ENCODE data around the gene METTL3.

The METTL3 gene

GRCh38 chr14:21509432-21510143, 1.6 kb downstream of the METTL3 start:
- Mint-ChIP-seq H3K27ac (peak overlapping the region; percentile 95), H3K4me3 (peak overlapping the region; percentile 97), H3K9me3 (no peaks in the 10 kb centered on the region), H3K4me1 (peaks cover 44% of the 10 kb centered on the region), H3K27me3 (no peaks in the 10 kb centered on the region), H3K36me3 (peaks cover 11% of the 10 kb centered on the region)
- ATAC-seq: no peak

GRCh38 chr14:21506557-21506956, 4.6 kb downstream of the METTL3 start:
- no peak overlapping the region for H3K27ac Mint-ChIP-seq
- no peaks in the 10 kb centered on the region for H3K27me3 Mint-ChIP-seq
- peaks cover 51% of the 10 kb centered on the region for H3K4me1 Mint-ChIP-seq
- H3K4me3 Mint-ChIP-seq: no peak overlapping the region
- peaks cover 29% of the 10 kb centered on the region for H3K36me3 Mint-ChIP-seq
- H3K9me3 Mint-ChIP-seq: no peaks in the 10 kb centered on the region
- ATAC-seq: no peak

GRCh38 chr14:21505012-21505553, 6.1 kb downstream of the METTL3 start:
- Mint-ChIP-seq H3K4me1 (peaks cover 46% of the 10 kb centered on the region), H3K27ac (peak overlapping the region; percentile 19), H3K36me3 (peaks cover 42% of the 10 kb centered on the region), H3K9me3 (no peaks in the 10 kb centered on the region), H3K27me3 (no peaks in the 10 kb centered on the region), H3K4me3 (no peak overlapping the region)
- ATAC-seq: no peak

GRCh38 chr14:21503376-21503775, 7.8 kb downstream of the METTL3 start:
- no peak for ATAC-seq
- Mint-ChIP-seq H3K27me3 (no peaks in the 10 kb centered on the region), H3K27ac (peak overlapping the region; percentile 35), H3K4me1 (peaks cover 28% of the 10 kb centered on the region), H3K4me3 (no peak overlapping the region), H3K36me3 (peaks cover 52% of the 10 kb centered on the region), H3K9me3 (no peaks in the 10 kb centered on the region)

- H3K4me3 Mint-ChIP-seq: no peak overlapping the region
- H3K9me3 Mint-ChIP-seq: no peaks in the 10 kb centered on the region
- peaks cover 42% of the 10 kb centered on the region for H3K36me3 Mint-ChIP-seq
- no peaks in the 10 kb centered on the region for H3K27me3 Mint-ChIP-seq
- no peak for ATAC-seq
- no peak overlapping the region for H3K27ac Mint-ChIP-seq
- H3K4me1 Mint-ChIP-seq: peaks cover 16% of the 10 kb centered on the region
These were observed 9.6 kb downstream of the METTL3 start for GRCh38 chr14:21501568-21501967.

- Mint-ChIP-seq H3K27ac (no peak overlapping the region), H3K27me3 (no peaks in the 10 kb centered on the region), H3K36me3 (peaks cover 48% of the 10 kb centered on the region), H3K4me3 (no peak overlapping the region), H3K9me3 (no peaks in the 10 kb centered on the region), H3K4me1 (peaks cover 6% of the 10 kb centered on the region)
- ATAC-seq: peak; percentile 41
These were observed 12.3 kb downstream of the METTL3 start for GRCh38 chr14:21498540-21499526.

GRCh38 chr14:21496453-21496852, 14.7 kb downstream of the METTL3 start:
- no peak for ATAC-seq
- H3K36me3 Mint-ChIP-seq: peaks cover 45% of the 10 kb centered on the region
- no peak overlapping the region for H3K27ac Mint-ChIP-seq
- no peak overlapping the region for H3K4me3 Mint-ChIP-seq
- H3K9me3 Mint-ChIP-seq: no peaks in the 10 kb centered on the region
- H3K27me3 Mint-ChIP-seq: no peaks in the 10 kb centered on the region
- H3K4me1 Mint-ChIP-seq: no peaks in the 10 kb centered on the region

- peaks cover 44% of the 10 kb centered on the region for H3K36me3 Mint-ChIP-seq
- no peak overlapping the region for H3K27ac Mint-ChIP-seq
These were observed 16.0 kb downstream of the METTL3 start for GRCh38 chr14:21494902-21495762.

GRCh38 chr14:21486640-21487087, 24.5 kb downstream of the METTL3 start:
- H3K27ac Mint-ChIP-seq: no peak overlapping the region
- ATAC-seq: no peak

More at GRCh38 chr14:21494902-21495762, 16.0 kb downstream of the METTL3 start:
- Mint-ChIP-seq H3K27me3 (no peaks in the 10 kb centered on the region), H3K4me3 (no peak overlapping the region), H3K9me3 (no peaks in the 10 kb centered on the region), H3K4me1 (no peaks in the 10 kb centered on the region)
- ATAC-seq: no peak

GRCh38 chr14:21476925-21477681, 34.0 kb downstream of the METTL3 start, which contains the start of the genes RAB2B and TOX4:
Gene RAB2B (minus strand): TSS chr14:21476959. CDS start chr14:21476872, 87 bp downstream.
Gene TOX4 (plus strand): TSS chr14:21477195. CDS start chr14:21477279, 84 bp downstream.
- ATAC-seq: peak; percentile 100
- H3K4me1 Mint-ChIP-seq: peaks cover 44% of the 10 kb centered on the region
- H3K9me3 Mint-ChIP-seq: no peaks in the 10 kb centered on the region
- peak within 1 kb of the TSS; percentile 95 for H3K4me3 Mint-ChIP-seq
- H3K27me3 Mint-ChIP-seq: no peaks in the 10 kb centered on the region
- H3K27ac Mint-ChIP-seq: peak within 1 kb of the TSS; percentile 87
- peaks cover 28% of the 10 kb centered on the region for H3K36me3 Mint-ChIP-seq

More at GRCh38 chr14:21486640-21487087, 24.5 kb downstream of the METTL3 start:
- Mint-ChIP-seq H3K4me1 (no peaks in the 10 kb centered on the region), H3K27me3 (no peaks in the 10 kb centered on the region), H3K9me3 (no peaks in the 10 kb centered on the region), H3K4me3 (no peak overlapping the region), H3K36me3 (peaks cover 32% of the 10 kb centered on the region)

GRCh38 chr14:21476523-21476924, 34.6 kb downstream of the METTL3 start:
- H3K27me3 Mint-ChIP-seq: no peaks in the 10 kb centered on the region
- peak overlapping the region; percentile 95 for H3K4me3 Mint-ChIP-seq
- H3K9me3 Mint-ChIP-seq: no peaks in the 10 kb centered on the region
- H3K36me3 Mint-ChIP-seq: peaks cover 31% of the 10 kb centered on the region
- peak; percentile 77 for ATAC-seq
- H3K4me1 Mint-ChIP-seq: peaks cover 46% of the 10 kb centered on the region
- H3K27ac Mint-ChIP-seq: peak overlapping the region; percentile 87

GRCh38 chr14:21475767-21476522, 35.2 kb downstream of the METTL3 start:
- no peaks in the 10 kb centered on the region for H3K9me3 Mint-ChIP-seq
- no peak for ATAC-seq
- peaks cover 46% of the 10 kb centered on the region for H3K4me1 Mint-ChIP-seq
- H3K27ac Mint-ChIP-seq: peak overlapping the region; percentile 87
- peak overlapping the region; percentile 95 for H3K4me3 Mint-ChIP-seq
- H3K27me3 Mint-ChIP-seq: no peaks in the 10 kb centered on the region
- peaks cover 31% of the 10 kb centered on the region for H3K36me3 Mint-ChIP-seq

- Mint-ChIP-seq H3K27me3 (no peaks in the 10 kb centered on the region), H3K36me3 (peaks cover 52% of the 10 kb centered on the region), H3K4me1 (peaks cover 7% of the 10 kb centered on the region), H3K27ac (no peak overlapping the region), H3K4me3 (no peak overlapping the region), H3K9me3 (no peaks in the 10 kb centered on the region)
- no peak for ATAC-seq
These were observed 43.5 kb downstream of the METTL3 start for GRCh38 chr14:21467616-21468015.

All from stimulated activated memory B cell treated with anti-CD40 and anti-IgM and Interleukin-4, amounts not matched to agents 10 μg/mL and 1 μg/mL and 100 μg/mL, for 72 hours (primary cell).